Tibial nerve (tissue), 4 donors: Measurements from ENCODE around the gene ILRUN. TPM values are rescaled to one million over a fixed set of nuclear protein-coding genes. Genes with fewer than 3 reads are reported as not detected.
"Not testable (repeated sequence)": the region's sequence is repeated elsewhere in the genome, so short reads cannot be mapped to it uniquely, and the experiment has no call there.

Source experiments
- DNase-seq, 2 donors: peaks; one replicate each; pipeline ENCODE4 v3.0.0-alpha.2; 2019; ENCODE audit warnings: low spot score in 2 of 2
- H3K27ac ChIP-seq, 4 donors: fragments of 200-600 bp; sonication (generic) in 3 of 4; one replicate each; pipeline ENCODE4 v1.5.1; 2017 to 2019; ENCODE audit warnings: mild to moderate bottlenecking in 1 of 4
- H3K27me3 ChIP-seq, 2 donors: fragments of 200-600 bp; sonication (generic) in 1 of 2; one replicate each; pipeline versions ENCODE4 v1.5.1 to v1.6.0; 2017 to 2019
- H3K36me3 ChIP-seq, 3 donors: fragments of 200-600 bp; sonication (generic); one replicate each; pipeline ENCODE4 v1.5.1; 2018 to 2019
- H3K4me1 ChIP-seq, 4 donors: fragments of 200-600 bp; sonication (generic) in 3 of 4; one replicate each; pipeline ENCODE4 v1.5.1; 2017 to 2019
- H3K4me3 ChIP-seq, 4 donors: fragments of 200-600 bp; sonication (generic) in 3 of 4; one replicate each; pipeline ENCODE4 v1.5.1; 2017 to 2019; ENCODE audit warnings: mild to moderate bottlenecking in 1 of 4, moderate library complexity in 1 of 4
- H3K9me3 ChIP-seq, 4 donors: fragments of 200-600 bp; sonication (generic) in 3 of 4; one replicate each; pipeline ENCODE4 v1.5.1; 2017 to 2019
- CTCF ChIP-seq, 5 experiments: fragments of 200-600 bp in 3 of 5; fragments of 450-650 bp in 2 of 5; sonication (generic) in 3 of 5; IDR thresholded peaks; one replicate each; pipeline ENCODE4 v1.5.1; 2016 to 2019; ENCODE audit warnings: antibody characterized with exemption in 5 of 5, mild to moderate bottlenecking in 3 of 5, moderate library complexity in 2 of 5
- EP300 ChIP-seq, 2 donors: sonication (generic); formaldehyde crosslinking; IDR thresholded peaks; one replicate each; pipeline ENCODE4 v1.6.1; 2017; ENCODE audit warnings: antibody characterized with exemption in 2 of 2, mild to moderate bottlenecking in 1 of 2
- POLR2A ChIP-seq, 2 donors: fragments of 450-650 bp; IDR thresholded peaks; one replicate each; pipeline ENCODE4 v1.6.1; 2017; ENCODE audit warnings: antibody characterized with exemption in 2 of 2, mild to moderate bottlenecking in 2 of 2, moderate library complexity in 2 of 2
- WGBS, 2 donors: methylation state at CpG; one replicate each; pipeline ENCODE4 v1.1.5; 2018; 5-methylcytosine and 5-hydroxymethylcytosine counted together
- total RNA-seq, 4 donors: library from RNA; depleted of rRNA; stranded (reverse); fragments of >200 nt; gene quantifications; one replicate each; pipeline ENCODE4 v1.1.0, GENCODE V29; 2016

The ILRUN gene
- total RNA-seq, 4 donors from 2014 or later, result 57.6 to 78.9 (median 65.7) TPM

DNA sequence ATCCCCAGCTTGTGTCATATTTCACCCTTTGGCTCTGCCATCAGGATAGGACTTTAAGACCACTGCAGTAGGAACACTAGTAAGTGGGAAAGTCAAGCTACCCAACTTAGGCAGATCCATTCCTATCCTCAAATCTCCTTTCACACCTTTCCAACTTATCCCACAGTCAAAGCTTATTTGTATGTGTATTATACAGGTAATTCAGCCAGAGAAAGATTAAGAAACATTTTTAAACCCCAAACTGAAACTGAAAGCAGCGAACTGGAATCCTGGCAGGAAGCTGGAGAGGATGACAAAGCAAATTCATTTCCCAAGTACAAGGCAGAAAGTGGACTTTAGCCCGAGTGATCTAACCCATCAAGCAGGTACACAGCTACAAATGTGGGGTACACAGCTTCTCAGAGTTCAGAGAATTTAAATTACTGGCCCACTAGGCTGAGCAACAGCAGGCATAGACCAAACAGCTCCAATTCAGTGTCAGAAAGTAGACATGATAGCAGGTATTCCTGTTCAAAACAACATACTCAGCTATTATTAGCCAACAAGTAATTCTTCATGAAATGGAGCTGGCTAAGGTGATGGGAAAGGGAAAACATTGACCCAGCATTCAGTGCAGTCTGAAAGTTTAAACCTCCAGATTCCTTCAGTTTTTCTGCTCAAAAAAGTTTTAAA is 39.1 kb downstream of the ILRUN start:
- TF ChIP-seq EP300 (IDR thresholded peaks at IDR 0.05) (peak in 1 of 2 donors; percentile 74), CTCF (IDR thresholded peaks at IDR 0.05) (no peak)
- peaks cover 0 to 6% (median 0%) of the 10 kb centered on the region in 3 donors for H3K36me3 ChIP-seq
- H3K27ac ChIP-seq, result peak overlapping the region; percentile 63 to 95 (median 84)
- no peaks in the 10 kb centered on the region for H3K27me3 ChIP-seq
- peaks cover 2 to 46% (median 27%) of the 10 kb centered on the region in 4 donors for H3K4me1 ChIP-seq
- peak in 1 of 2 donors; percentile 55 for DNase-seq
- WGBS, 2 donors, result 0% methylated on average over 2 of the region's 2 CpGs
- H3K9me3 ChIP-seq, result no peaks in the 10 kb centered on the region
- H3K4me3 ChIP-seq, result peak overlapping the region; percentile 11 to 51 (median 39)

DNA sequence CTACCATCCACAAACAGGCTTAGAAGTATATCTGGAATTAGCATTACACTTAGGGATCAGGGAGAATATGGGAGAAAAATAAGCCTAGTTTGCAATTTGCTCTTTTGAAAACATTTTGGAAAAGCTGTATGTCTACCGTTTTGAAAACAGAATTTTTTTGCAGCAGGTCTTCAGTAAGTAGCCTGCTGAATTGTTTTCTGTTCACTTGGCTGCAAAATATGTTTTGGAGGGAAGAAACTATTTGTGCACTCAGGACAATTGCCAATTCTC is 39.6 kb downstream of the ILRUN start:
- H3K4me3 ChIP-seq, result peak overlapping the region; percentile 11 to 51 (median 39)
- no peaks in the 10 kb centered on the region for H3K9me3 ChIP-seq
- H3K4me1 ChIP-seq, result peaks cover 2 to 46% (median 27%) of the 10 kb centered on the region in 4 donors
- TF ChIP-seq EP300 (IDR thresholded peaks at IDR 0.05), result no peak
- no peak for TF ChIP-seq CTCF (IDR thresholded peaks at IDR 0.05)
- TF ChIP-seq POLR2A (IDR thresholded peaks at IDR 0.05), result no peak
- H3K27ac ChIP-seq, result peak overlapping the region; percentile 63 to 95 (median 84)
- peaks cover 0 to 6% (median 0%) of the 10 kb centered on the region in 3 donors for H3K36me3 ChIP-seq
- H3K27me3 ChIP-seq, result no peaks in the 10 kb centered on the region
- 0% methylated on average over 1 of the region's 1 CpG for WGBS, 2 donors
- DNase-seq, result no peak

GRCh38 chr6:34656378-34657036 is 40.1 kb downstream of the ILRUN start:
- H3K27me3 ChIP-seq, result no peaks in the 10 kb centered on the region
- TF ChIP-seq EP300 (IDR thresholded peaks at IDR 0.05), result no peak
- no peak for TF ChIP-seq POLR2A (IDR thresholded peaks at IDR 0.05)
- no peak for TF ChIP-seq CTCF (IDR thresholded peaks at IDR 0.05)
- peak in 1 of 2 donors; percentile 26 for DNase-seq
- no peaks in the 10 kb centered on the region for H3K9me3 ChIP-seq
- WGBS, 2 donors, result 24 to 28% methylated on average over 5 of the region's 5 CpGs
- peak overlapping the region; percentile 63 to 95 (median 84) for H3K27ac ChIP-seq
- peaks cover 0 to 6% (median 0%) of the 10 kb centered on the region in 3 donors for H3K36me3 ChIP-seq
- peak overlapping the region; percentile 11 to 51 (median 39) for H3K4me3 ChIP-seq
- H3K4me1 ChIP-seq, result peaks cover 2 to 46% (median 27%) of the 10 kb centered on the region in 4 donors

DNA sequence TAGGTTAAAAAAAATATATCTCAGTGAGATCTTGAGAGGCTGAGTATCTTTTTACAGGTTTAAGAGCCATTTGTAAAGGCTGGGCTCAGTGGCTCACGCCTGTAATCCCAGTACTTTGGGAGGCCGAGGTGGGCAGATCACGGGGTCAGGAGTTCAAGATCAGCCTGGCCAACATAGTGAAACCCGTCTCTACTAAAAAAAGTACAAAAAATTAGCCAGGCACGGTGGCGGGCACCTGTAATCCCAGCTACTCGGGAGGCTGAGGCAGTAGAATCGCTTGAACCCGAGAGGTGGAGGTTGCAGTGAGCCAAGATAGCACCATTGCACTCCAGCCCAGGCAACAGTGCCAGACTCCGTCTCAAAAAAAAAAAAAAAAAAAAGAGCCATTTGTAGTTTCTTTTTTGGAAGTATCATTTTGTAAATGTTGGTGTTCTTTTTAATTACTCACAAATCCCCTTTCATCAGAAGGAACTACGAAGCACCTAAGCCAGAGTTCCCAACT is 40.6 kb downstream of the ILRUN start:
- Histone ChIP-seq H3K4me1 (peaks cover 2 to 49% (median 27%) of the 10 kb centered on the region in 4 donors), H3K4me3 (peak overlapping the region in 1 of 4 donors; percentile 9), H3K27ac (peak overlapping the region; percentile 63 to 95 (median 84))
- 67 to 71% methylated on average over 11 of the region's 11 CpGs for WGBS, 2 donors
- DNase-seq, H3K36me3 ChIP-seq, H3K9me3 ChIP-seq, H3K27me3 ChIP-seq: not testable (repeated sequence)

GRCh38 chr6:34654061-34654710 is 42.4 kb downstream of the ILRUN start:
- Histone ChIP-seq H3K9me3 (no peaks in the 10 kb centered on the region), H3K4me1 (peaks cover 2 to 49% (median 27%) of the 10 kb centered on the region in 4 donors), H3K36me3 (peaks cover 0 to 6% (median 0%) of the 10 kb centered on the region in 3 donors), H3K27me3 (no peaks in the 10 kb centered on the region), H3K4me3 (no peak overlapping the region), H3K27ac (peak overlapping the region in 1 of 4 donors; percentile 11)
- DNase-seq, result no peak
- WGBS, 2 donors, result 97% methylated on average over 3 of the region's 3 CpGs
- TF ChIP-seq CTCF (IDR thresholded peaks at IDR 0.05) (no peak), EP300 (IDR thresholded peaks at IDR 0.05) (no peak), POLR2A (IDR thresholded peaks at IDR 0.05) (no peak)
